C4-2B (cell line): ENCODE measurements around the gene FGD6.

Experiments used
- H3K27ac ChIP-seq: fragments of 450-650 bp; 2 replicates; pipeline ENCODE4 v1.5.1; 2017
- ZFX ChIP-seq: fragments of 450-650 bp; IDR thresholded peaks from 2 replicates; pipeline ENCODE4 v1.6.1; 2017
- TF ChIP-seq, protein P1 (sequence below): fragments of 450-650 bp; conservative IDR thresholded peaks from 2 replicates; pipeline ENCODE4 v1.5.1; 2017; ENCODE audit warnings: mild to moderate bottlenecking

Gene FGD6

DNA sequence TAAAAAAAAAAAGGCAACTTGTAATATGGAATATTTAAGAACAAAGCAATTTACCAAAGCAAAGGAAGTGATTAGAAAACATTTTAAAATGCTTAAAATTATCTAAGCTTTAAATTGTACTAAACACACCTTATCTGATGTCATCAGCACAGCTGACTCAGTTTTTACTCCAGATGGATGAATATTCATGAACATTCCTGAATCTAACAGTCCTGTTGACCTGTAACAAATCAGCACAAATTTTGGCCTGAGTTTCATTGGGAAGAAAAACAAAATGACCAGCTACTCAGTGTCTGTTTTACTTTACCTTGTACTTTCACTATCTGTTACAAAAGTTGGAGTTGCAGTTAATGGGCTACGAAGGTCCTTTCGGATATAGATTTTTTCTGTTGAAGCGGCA is 159.8 kb downstream of the FGD6 start:
- no peak overlapping the region for H3K27ac ChIP-seq
- no peak for TF ChIP-seq ZFX
- TF ChIP-seq, protein P1, sequence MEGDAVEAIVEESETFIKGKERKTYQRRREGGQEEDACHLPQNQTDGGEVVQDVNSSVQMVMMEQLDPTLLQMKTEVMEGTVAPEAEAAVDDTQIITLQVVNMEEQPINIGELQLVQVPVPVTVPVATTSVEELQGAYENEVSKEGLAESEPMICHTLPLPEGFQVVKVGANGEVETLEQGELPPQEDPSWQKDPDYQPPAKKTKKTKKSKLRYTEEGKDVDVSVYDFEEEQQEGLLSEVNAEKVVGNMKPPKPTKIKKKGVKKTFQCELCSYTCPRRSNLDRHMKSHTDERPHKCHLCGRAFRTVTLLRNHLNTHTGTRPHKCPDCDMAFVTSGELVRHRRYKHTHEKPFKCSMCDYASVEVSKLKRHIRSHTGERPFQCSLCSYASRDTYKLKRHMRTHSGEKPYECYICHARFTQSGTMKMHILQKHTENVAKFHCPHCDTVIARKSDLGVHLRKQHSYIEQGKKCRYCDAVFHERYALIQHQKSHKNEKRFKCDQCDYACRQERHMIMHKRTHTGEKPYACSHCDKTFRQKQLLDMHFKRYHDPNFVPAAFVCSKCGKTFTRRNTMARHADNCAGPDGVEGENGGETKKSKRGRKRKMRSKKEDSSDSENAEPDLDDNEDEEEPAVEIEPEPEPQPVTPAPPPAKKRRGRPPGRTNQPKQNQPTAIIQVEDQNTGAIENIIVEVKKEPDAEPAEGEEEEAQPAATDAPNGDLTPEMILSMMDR, result no peak

DNA sequence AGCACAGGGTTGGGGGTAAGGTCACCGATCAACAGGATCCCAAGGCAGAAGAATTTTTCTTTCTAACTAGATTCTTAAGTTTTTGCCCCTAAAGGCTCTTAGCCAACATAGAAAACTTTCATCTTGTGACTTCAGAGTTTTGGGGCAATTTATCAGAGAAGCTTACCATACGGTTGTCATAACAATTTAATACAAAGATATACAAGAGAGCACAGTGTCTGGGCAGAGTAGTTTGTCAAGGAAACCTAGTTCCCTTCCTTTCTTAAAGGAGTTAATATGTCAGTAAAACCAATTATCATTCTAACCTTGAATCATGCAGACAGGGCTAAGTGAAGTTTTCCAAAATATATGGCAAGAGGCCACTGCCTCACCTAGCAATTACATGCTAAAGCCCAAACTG is 162.2 kb downstream of the FGD6 start:
- H3K27ac ChIP-seq, result no peak overlapping the region
- TF ChIP-seq ZFX, result no peak
- TF ChIP-seq, protein P1, result no peak

DNA sequence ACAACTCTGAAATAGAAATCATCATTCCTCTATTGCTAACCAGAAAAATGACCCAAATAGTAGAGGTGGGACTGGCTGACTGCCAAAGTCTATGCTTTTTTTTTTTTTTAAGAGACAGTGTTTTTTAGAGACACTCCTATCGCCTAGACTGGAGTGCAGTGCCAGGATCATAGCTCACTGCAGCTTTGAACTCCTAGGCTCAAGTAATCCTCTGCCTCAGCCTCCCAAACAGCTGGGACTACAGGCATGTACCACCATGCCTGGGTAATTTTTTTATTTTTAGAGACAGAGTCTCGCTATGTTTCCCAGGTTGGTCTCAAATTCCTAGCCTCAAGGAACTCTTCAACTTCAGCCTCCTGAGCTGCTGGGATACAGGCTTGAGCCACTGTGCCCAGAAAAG is 163.1 kb downstream of the FGD6 start:
- H3K27ac ChIP-seq, result no peak overlapping the region
- TF ChIP-seq, protein P1, result no peak
- no peak for TF ChIP-seq ZFX

DNA sequence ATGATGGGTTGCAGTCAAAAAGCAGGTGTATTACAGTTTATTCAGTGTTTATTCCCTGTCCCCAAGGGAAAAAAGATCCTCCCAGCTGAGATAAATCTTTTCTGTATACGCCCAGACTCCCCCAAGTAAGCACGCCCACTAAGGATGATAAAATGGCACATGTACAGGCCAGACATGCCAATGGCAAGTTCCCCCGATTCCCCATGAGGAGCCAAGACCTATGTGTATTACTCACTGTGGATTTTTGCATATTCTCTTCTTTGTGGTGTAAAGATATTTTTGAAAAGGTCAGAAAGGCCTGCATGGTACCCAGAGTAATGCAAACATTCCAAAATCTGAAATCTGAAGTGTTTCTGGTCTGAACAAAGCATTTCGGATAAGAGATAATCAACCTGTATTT is 166.0 kb downstream of the FGD6 start:
- H3K27ac ChIP-seq, result no peak overlapping the region
- TF ChIP-seq, protein P1, result no peak
- TF ChIP-seq ZFX, result no peak

DNA sequence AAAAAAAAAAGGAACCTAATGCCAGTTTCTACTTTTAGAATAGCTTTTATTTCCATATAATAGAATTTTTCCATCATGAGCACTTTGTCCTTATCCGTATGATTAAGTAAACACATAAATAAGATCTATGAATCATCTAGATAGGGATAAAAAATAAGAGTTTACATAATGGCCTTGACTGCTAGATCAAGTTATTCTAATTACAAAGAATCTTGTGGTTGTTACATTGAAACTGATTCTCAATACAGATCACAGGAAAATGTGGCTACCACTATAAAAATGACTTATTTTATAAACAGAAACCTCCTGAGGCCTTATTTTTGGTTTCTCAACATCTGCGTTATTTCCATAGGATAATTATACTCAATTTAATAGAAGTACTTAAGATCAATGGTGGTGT is 179.4 kb downstream of the FGD6 start:
- H3K27ac ChIP-seq, result no peak overlapping the region
- no peak for TF ChIP-seq ZFX
- TF ChIP-seq, protein P1, result no peak

DNA sequence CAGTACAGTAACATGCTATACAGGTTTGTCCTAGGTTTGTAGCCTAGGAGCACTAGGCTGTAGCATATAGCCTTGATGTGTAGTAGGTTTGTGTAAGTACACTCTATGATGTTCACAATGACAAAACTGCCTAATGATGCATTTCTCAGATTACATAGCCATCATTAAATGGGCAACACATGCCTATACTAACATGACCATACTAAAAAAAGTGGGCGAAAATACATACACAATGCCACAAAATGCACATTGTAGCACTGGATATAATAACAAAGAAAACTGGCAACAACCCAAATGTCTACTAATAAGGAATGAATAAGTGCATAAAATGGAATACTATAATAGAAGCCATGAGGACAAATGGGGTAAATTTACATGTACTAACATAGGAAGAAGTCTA is 182.5 kb downstream of the FGD6 start:
- TF ChIP-seq, protein P1, result no peak
- TF ChIP-seq ZFX, result no peak
- no peak overlapping the region for H3K27ac ChIP-seq
